HepG2 (cell line): ENCODE data around the gene RAET1E. TPM values are rescaled to one million over a fixed set of nuclear protein-coding genes. Genes with fewer than 3 reads are reported as not detected.
A peak's percentile ranks its signal among the peaks of the same experiment; 100 is the strongest.

Experiments
- CBX1 ChIP-seq: IDR thresholded peaks from one replicate; pipeline ENCODE4 v1.6.1; 2016; ENCODE audit warnings: antibody characterized with exemption, low read depth
- NR2F2 ChIP-seq: IDR thresholded peaks from 2 replicates; pipeline ENCODE4 v1.6.1; 2012; ENCODE audit warnings: low read depth, inconsistent platforms, borderline replicate concordance
- PHF8 ChIP-seq: sonication (generic); formaldehyde crosslinking; IDR thresholded peaks from 2 replicates; pipeline ENCODE4 v1.5.0; 2020; ENCODE audit warnings: missing genetic modification reagents
- SAP130 ChIP-seq: IDR thresholded peaks from 2 replicates; pipeline ENCODE4 v1.6.1; 2016; ENCODE audit warnings: low read depth
- TAF15 ChIP-seq: fragments of 200-400 bp; formaldehyde crosslinking; IDR thresholded peaks from one replicate; pipeline ENCODE4 v1.6.1; 2018; ENCODE audit warnings: mild to moderate bottlenecking, low read depth, low read length; ENCODE audit not compliant: poor library complexity, severe bottlenecking
- ZNF230 ChIP-seq: sonication (generic); formaldehyde crosslinking; IDR thresholded peaks from 2 replicates; pipeline ENCODE4 v1.4.0; 2020; ENCODE audit warnings: mild to moderate bottlenecking, missing genetic modification reagents
- polyA plus RNA-seq, 8 experiments: library from polyadenylated mRNA; depleted of rRNA in 3 of 8; stranded (reverse) in 7 of 8; unstranded in 1 of 8; fragments of >200 nt; fragmentation: Illumina TruSeq in 4 of 8; extraction: Trizol in 4 of 8; gene quantifications; 2 replicates each; pipeline versions ENCODE4 v1.2.1 to v1.2.3, GENCODE V29; 2011 to 2016; ENCODE audit warnings: low read depth in 4 of 8, missing spikeins in 1 of 8, mixed read lengths in 1 of 8; ENCODE audit not compliant: insufficient read depth in 1 of 8
- total RNA-seq, 5 experiments: library from RNA; depleted of rRNA; stranded (reverse); fragments of >200 nt; fragmentation: Illumina TruSeq; extraction: Trizol; gene quantifications; 2 replicates each; pipeline ENCODE4 v1.2.3, GENCODE V29; 2016; ENCODE audit warnings: low read depth in 1 of 5
- TF ChIP-seq, protein P1 (sequence below): sonication (generic); formaldehyde crosslinking; IDR thresholded peaks from 2 replicates; pipeline ENCODE4 v1.5.1; 2020; ENCODE audit warnings: missing genetic modification reagents, mild to moderate bottlenecking, borderline replicate concordance
- TF ChIP-seq, protein P2 (sequence below): sonication (generic); formaldehyde crosslinking; IDR thresholded peaks from 2 replicates; pipeline ENCODE4 v1.5.1; 2020; ENCODE audit warnings: missing genetic modification reagents, mild to moderate bottlenecking, borderline replicate concordance
- TF ChIP-seq, protein P3 (sequence below): sonication (generic); formaldehyde crosslinking; IDR thresholded peaks from 2 replicates; pipeline ENCODE4 v1.4.0; 2020; ENCODE audit warnings: mild to moderate bottlenecking, missing genetic modification reagents, borderline replicate concordance
- TF ChIP-seq, protein P4 (sequence below): sonication (generic); formaldehyde crosslinking; IDR thresholded peaks from 2 replicates; pipeline ENCODE4 v1.8.1; 2023; ENCODE audit warnings: missing genetic modification reagents, mild to moderate bottlenecking, borderline replicate concordance
- TF ChIP-seq, protein P5 (sequence below): sonication (generic); formaldehyde crosslinking; IDR thresholded peaks from 2 replicates; pipeline ENCODE4 v1.5.1; 2020; ENCODE audit warnings: mild to moderate bottlenecking, missing genetic modification reagents, moderate library complexity

Gene RAET1E
- total and polyA plus RNA-seq, 2 of the 13 experiments (the other 11 are each of a cell fraction or from before 2014, with no cell fraction given) = not detected

DNA sequence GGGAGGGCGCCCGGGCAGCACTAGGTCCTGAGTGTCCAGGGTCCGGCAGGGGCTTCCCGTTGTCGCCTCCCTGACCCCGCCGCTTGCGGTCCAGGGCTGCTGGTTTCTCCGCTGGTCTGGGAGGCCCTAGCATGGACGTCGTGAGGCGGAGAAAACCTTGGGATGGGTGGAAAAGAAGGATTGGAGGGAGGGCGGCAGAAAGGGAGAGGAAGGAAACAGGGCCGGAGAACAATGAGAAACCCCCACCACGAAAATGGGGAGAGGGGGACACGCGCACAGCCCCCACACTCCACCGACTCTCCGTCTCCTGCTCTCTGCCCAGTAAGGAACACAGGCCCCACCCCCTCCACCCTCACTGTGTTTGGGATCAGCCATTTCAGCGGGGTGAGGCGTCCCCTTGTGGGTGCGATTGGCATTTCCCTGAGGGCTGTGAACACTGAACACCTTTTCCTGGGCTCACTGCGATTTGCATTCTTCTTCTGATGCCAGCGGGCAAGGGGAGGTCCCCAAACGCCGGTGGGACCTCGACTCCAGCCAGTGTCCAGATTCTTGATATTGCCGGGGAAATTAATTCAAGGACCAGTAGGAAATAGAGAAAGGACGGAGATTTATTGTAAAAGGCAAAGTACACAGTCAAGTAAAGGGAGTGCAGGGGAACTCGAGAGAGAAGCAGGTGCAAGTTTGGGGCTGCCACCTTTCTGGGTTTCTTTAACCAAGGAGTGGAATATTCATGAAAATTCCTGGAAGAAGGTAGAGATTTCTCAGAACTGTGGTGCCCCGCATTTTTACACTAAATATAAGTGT is 28.3 kb upstream of the RAET1E start (continued):
- TF ChIP-seq, protein P1, sequence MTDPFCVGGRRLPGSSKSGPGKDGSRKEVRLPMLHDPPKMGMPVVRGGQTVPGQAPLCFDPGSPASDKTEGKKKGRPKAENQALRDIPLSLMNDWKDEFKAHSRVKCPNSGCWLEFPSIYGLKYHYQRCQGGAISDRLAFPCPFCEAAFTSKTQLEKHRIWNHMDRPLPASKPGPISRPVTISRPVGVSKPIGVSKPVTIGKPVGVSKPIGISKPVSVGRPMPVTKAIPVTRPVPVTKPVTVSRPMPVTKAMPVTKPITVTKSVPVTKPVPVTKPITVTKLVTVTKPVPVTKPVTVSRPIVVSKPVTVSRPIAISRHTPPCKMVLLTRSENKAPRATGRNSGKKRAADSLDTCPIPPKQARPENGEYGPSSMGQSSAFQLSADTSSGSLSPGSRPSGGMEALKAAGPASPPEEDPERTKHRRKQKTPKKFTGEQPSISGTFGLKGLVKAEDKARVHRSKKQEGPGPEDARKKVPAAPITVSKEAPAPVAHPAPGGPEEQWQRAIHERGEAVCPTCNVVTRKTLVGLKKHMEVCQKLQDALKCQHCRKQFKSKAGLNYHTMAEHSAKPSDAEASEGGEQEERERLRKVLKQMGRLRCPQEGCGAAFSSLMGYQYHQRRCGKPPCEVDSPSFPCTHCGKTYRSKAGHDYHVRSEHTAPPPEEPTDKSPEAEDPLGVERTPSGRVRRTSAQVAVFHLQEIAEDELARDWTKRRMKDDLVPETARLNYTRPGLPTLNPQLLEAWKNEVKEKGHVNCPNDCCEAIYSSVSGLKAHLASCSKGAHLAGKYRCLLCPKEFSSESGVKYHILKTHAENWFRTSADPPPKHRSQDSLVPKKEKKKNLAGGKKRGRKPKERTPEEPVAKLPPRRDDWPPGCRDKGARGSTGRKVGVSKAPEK = peak; percentile 89; the same call in 1 of the 2 replicates
- TF ChIP-seq, protein P2, sequence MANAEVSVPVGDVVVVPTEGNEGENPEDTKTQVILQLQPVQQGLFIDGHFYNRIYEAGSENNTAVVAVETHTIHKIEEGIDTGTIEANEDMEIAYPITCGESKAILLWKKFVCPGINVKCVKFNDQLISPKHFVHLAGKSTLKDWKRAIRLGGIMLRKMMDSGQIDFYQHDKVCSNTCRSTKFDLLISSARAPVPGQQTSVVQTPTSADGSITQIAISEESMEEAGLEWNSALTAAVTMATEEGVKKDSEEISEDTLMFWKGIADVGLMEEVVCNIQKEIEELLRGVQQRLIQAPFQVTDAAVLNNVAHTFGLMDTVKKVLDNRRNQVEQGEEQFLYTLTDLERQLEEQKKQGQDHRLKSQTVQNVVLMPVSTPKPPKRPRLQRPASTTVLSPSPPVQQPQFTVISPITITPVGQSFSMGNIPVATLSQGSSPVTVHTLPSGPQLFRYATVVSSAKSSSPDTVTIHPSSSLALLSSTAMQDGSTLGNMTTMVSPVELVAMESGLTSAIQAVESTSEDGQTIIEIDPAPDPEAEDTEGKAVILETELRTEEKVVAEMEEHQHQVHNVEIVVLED = peak; percentile 14; the same call in 1 of the 2 replicates
- TF ChIP-seq SAP130 (CRISPR knock-in tag) (peak; percentile 71), NR2F2 (0 out of 2 replicates have a peak, but pooled peaks have one; percentile 22), ZNF230 (CRISPR knock-in tag) (0 out of 2 replicates have a peak, but pooled peaks have one; percentile 39), TAF15 (no peak), PHF8 (CRISPR knock-in tag) (peak; percentile 56), CBX1 (peak; percentile 67)
- TF ChIP-seq, protein P3, sequence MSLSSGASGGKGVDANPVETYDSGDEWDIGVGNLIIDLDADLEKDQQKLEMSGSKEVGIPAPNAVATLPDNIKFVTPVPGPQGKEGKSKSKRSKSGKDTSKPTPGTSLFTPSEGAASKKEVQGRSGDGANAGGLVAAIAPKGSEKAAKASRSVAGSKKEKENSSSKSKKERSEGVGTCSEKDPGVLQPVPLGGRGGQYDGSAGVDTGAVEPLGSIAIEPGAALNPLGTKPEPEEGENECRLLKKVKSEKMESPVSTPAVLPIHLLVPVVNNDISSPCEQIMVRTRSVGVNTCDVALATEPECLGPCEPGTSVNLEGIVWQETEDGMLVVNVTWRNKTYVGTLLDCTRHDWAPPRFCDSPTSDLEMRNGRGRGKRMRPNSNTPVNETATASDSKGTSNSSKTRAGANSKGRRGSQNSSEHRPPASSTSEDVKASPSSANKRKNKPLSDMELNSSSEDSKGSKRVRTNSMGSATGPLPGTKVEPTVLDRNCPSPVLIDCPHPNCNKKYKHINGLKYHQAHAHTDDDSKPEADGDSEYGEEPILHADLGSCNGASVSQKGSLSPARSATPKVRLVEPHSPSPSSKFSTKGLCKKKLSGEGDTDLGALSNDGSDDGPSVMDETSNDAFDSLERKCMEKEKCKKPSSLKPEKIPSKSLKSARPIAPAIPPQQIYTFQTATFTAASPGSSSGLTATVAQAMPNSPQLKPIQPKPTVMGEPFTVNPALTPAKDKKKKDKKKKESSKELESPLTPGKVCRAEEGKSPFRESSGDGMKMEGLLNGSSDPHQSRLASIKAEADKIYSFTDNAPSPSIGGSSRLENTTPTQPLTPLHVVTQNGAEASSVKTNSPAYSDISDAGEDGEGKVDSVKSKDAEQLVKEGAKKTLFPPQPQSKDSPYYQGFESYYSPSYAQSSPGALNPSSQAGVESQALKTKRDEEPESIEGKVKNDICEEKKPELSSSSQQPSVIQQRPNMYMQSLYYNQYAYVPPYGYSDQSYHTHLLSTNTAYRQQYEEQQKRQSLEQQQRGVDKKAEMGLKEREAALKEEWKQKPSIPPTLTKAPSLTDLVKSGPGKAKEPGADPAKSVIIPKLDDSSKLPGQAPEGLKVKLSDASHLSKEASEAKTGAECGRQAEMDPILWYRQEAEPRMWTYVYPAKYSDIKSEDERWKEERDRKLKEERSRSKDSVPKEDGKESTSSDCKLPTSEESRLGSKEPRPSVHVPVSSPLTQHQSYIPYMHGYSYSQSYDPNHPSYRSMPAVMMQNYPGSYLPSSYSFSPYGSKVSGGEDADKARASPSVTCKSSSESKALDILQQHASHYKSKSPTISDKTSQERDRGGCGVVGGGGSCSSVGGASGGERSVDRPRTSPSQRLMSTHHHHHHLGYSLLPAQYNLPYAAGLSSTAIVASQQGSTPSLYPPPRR (CRISPR knock-in tag) = 0 out of 2 replicates have a peak, but pooled peaks have one; percentile 20
- TF ChIP-seq, protein P4, sequence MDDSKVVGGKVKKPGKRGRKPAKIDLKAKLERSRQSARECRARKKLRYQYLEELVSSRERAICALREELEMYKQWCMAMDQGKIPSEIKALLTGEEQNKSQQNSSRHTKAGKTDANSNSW (CRISPR knock-in tag) = 0 out of 2 replicates have a peak, but pooled peaks have one; percentile 69
- TF ChIP-seq, protein P5, sequence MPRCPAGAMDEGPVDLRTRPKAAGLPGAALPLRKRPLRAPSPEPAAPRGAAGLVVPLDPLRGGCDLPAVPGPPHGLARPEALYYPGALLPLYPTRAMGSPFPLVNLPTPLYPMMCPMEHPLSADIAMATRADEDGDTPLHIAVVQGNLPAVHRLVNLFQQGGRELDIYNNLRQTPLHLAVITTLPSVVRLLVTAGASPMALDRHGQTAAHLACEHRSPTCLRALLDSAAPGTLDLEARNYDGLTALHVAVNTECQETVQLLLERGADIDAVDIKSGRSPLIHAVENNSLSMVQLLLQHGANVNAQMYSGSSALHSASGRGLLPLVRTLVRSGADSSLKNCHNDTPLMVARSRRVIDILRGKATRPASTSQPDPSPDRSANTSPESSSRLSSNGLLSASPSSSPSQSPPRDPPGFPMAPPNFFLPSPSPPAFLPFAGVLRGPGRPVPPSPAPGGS (CRISPR knock-in tag) = no peak; the same call in 1 of the 2 replicates
